WTC11 (cell line): Measurements from ENCODE around the gene ADM. TPM values are rescaled to one million over a fixed set of nuclear protein-coding genes. Genes with fewer than 3 reads are reported as not detected.
A peak's percentile ranks its signal among the peaks of the same experiment; 100 is the strongest.

Source experiments
- ATAC-seq: fragments of 200-7000 bp; cut with Tn5 transposase; 2 replicates; pipeline ENCODE4 v1.10.0; 2021; ENCODE audit warnings: mild to moderate bottlenecking, moderate library complexity
- CTCF ChIA-PET: fragments of 300-600 bp; sonication (Branson Sonifier 250); formaldehyde crosslinking; loops from one replicate; lab custom pipeline; 2021; ENCODE audit warnings: antibody characterized with exemption; lab: Charles Lee
- POLR2A ChIA-PET: fragments of 350-600 bp; sonication (Branson Sonifier 250); formaldehyde crosslinking; loops from one replicate; lab custom pipeline; 2021; ENCODE audit warnings: antibody characterized with exemption; lab: Charles Lee
- DNase-seq: peaks from one replicate; pipeline ENCODE4 v3.0.0; 2021; ENCODE audit warnings: low spot score
- H3K27ac Mint-ChIP-seq: 2 replicates; pipeline ENCODE4 v1.8.0; 2021; ENCODE audit warnings: mixed read lengths
- H3K27me3 Mint-ChIP-seq: 2 replicates; pipeline ENCODE4 v1.8.0; 2021; ENCODE audit warnings: low read depth, mild to moderate bottlenecking, moderate library complexity, mixed read lengths
- H3K36me3 Mint-ChIP-seq: 2 replicates; pipeline ENCODE4 v1.8.0; 2021; ENCODE audit warnings: mixed read lengths
- H3K4me1 Mint-ChIP-seq: 2 replicates; pipeline ENCODE4 v1.8.0; 2022; ENCODE audit warnings: mixed read lengths
- H3K4me3 Mint-ChIP-seq: 2 replicates; pipeline ENCODE4 v1.8.0; 2021; ENCODE audit warnings: mild to moderate bottlenecking, moderate library complexity, mixed read lengths
- H3K9me3 Mint-ChIP-seq: 2 replicates; pipeline ENCODE4 v1.8.0; 2021; ENCODE audit warnings: mixed read lengths
- ATF1 ChIP-seq: sonication (generic); formaldehyde crosslinking; IDR thresholded peaks from 2 replicates; pipeline ENCODE4 v1.8.1; 2023; ENCODE audit warnings: mild to moderate bottlenecking, moderate library complexity, missing genetic modification reagents
- FOXJ3 ChIP-seq: sonication (generic); formaldehyde crosslinking; IDR thresholded peaks from 2 replicates; pipeline ENCODE4 v1.9.0; 2021; ENCODE audit warnings: missing genetic modification reagents, mild to moderate bottlenecking, borderline replicate concordance
- IRF2 ChIP-seq: sonication (generic); formaldehyde crosslinking; IDR thresholded peaks from 2 replicates; pipeline ENCODE4 v1.8.0; 2022; ENCODE audit warnings: low read depth, missing genetic modification reagents, borderline replicate concordance
- KAT7 ChIP-seq: sonication (generic); formaldehyde crosslinking; IDR thresholded peaks from 2 replicates; pipeline ENCODE4 v1.8.1; 2023; ENCODE audit warnings: missing genetic modification reagents, mild to moderate bottlenecking, borderline replicate concordance
- NFATC4 ChIP-seq: fragments of 250-450 bp; sonication (Bioruptor Pico); IDR thresholded peaks from 2 replicates; pipeline ENCODE4 v1.9.0; 2021; ENCODE audit warnings: mild to moderate bottlenecking
- OVOL2 ChIP-seq: fragments of 250-450 bp; sonication (Bioruptor Pico); IDR thresholded peaks from 2 replicates; pipeline ENCODE4 v1.9.0; 2021; ENCODE audit warnings: mild to moderate bottlenecking, borderline replicate concordance
- SOX15 ChIP-seq: fragments of 250-450 bp; sonication (Bioruptor Pico); IDR thresholded peaks from 2 replicates; pipeline ENCODE4 v1.9.0; 2021; ENCODE audit warnings: mild to moderate bottlenecking
- SP1 ChIP-seq: sonication (generic); formaldehyde crosslinking; conservative IDR thresholded peaks from 2 replicates; pipeline ENCODE4 v1.8.1; 2022; ENCODE audit warnings: missing genetic modification reagents
- TEAD1 ChIP-seq: sonication (generic); formaldehyde crosslinking; IDR thresholded peaks from 2 replicates; pipeline ENCODE4 v1.8.0; 2022; ENCODE audit warnings: mild to moderate bottlenecking, missing genetic modification reagents
- TEAD4 ChIP-seq: sonication (generic); formaldehyde crosslinking; IDR thresholded peaks from 2 replicates; pipeline ENCODE4 v1.8.0; 2022; ENCODE audit warnings: mild to moderate bottlenecking, missing genetic modification reagents
- ZNF121 ChIP-seq: sonication (generic); formaldehyde crosslinking; IDR thresholded peaks from 2 replicates; pipeline ENCODE4 v1.8.0; 2023; ENCODE audit warnings: missing genetic modification reagents
- ZNF232 ChIP-seq: sonication (generic); formaldehyde crosslinking; IDR thresholded peaks from 2 replicates; pipeline ENCODE4 v1.8.0; 2022; ENCODE audit warnings: mild to moderate bottlenecking, missing genetic modification reagents
- ZNF263 ChIP-seq: sonication (generic); formaldehyde crosslinking; IDR thresholded peaks from 2 replicates; pipeline ENCODE4 v1.8.1; 2022; ENCODE audit warnings: low read depth, mild to moderate bottlenecking, moderate library complexity, missing genetic modification reagents
- ZNF396 ChIP-seq: fragments of 250-450 bp; sonication (Bioruptor Pico); IDR thresholded peaks from 2 replicates; pipeline ENCODE4 v1.8.0; 2021; ENCODE audit warnings: mild to moderate bottlenecking, moderate library complexity, borderline replicate concordance
- ZNF423 ChIP-seq: fragments of 250-450 bp; sonication (Bioruptor Pico); IDR thresholded peaks from 2 replicates; pipeline ENCODE4 v2.1.2; 2022; ENCODE audit warnings: mild to moderate bottlenecking, moderate library complexity
- total RNA-seq: library from RNA; stranded (reverse); gene quantifications from 3 replicates; pipeline ENCODE4 v1.2.3, GENCODE V29; 2021
- TF ChIP-seq, protein P1 (sequence below): fragments of 250-450 bp; sonication (Bioruptor Pico); conservative IDR thresholded peaks from 2 replicates; pipeline ENCODE4 v1.9.0; 2021; ENCODE audit warnings: mild to moderate bottlenecking
- TF ChIP-seq, protein P2 (sequence below): sonication (generic); formaldehyde crosslinking; IDR thresholded peaks from 2 replicates; pipeline ENCODE4 v1.8.1; 2023; ENCODE audit warnings: mild to moderate bottlenecking, missing genetic modification reagents, moderate library complexity
- TF ChIP-seq, protein P3 (sequence below): sonication (generic); formaldehyde crosslinking; IDR thresholded peaks from 2 replicates; pipeline ENCODE4 v1.8.0; 2022; ENCODE audit warnings: mild to moderate bottlenecking, missing genetic modification reagents
- TF ChIP-seq, protein P4 (sequence below): sonication (generic); formaldehyde crosslinking; IDR thresholded peaks from 2 replicates; pipeline ENCODE4 v1.8.1; 2022; ENCODE audit warnings: missing genetic modification reagents, borderline replicate concordance
- TF ChIP-seq, protein P5 (sequence below): sonication (generic); formaldehyde crosslinking; IDR thresholded peaks from 2 replicates; pipeline ENCODE4 v1.8.1; 2022; ENCODE audit warnings: mild to moderate bottlenecking, missing genetic modification reagents, moderate library complexity, borderline replicate concordance
- TF ChIP-seq, protein P6 (sequence below): fragments of 250-450 bp; sonication (Bioruptor Pico); IDR thresholded peaks from 2 replicates; pipeline ENCODE4 v1.8.0; 2021; ENCODE audit warnings: mild to moderate bottlenecking

ADM gene
- total RNA-seq, 1 experiment from 2014 or later, result 18.7 TPM

DNA sequence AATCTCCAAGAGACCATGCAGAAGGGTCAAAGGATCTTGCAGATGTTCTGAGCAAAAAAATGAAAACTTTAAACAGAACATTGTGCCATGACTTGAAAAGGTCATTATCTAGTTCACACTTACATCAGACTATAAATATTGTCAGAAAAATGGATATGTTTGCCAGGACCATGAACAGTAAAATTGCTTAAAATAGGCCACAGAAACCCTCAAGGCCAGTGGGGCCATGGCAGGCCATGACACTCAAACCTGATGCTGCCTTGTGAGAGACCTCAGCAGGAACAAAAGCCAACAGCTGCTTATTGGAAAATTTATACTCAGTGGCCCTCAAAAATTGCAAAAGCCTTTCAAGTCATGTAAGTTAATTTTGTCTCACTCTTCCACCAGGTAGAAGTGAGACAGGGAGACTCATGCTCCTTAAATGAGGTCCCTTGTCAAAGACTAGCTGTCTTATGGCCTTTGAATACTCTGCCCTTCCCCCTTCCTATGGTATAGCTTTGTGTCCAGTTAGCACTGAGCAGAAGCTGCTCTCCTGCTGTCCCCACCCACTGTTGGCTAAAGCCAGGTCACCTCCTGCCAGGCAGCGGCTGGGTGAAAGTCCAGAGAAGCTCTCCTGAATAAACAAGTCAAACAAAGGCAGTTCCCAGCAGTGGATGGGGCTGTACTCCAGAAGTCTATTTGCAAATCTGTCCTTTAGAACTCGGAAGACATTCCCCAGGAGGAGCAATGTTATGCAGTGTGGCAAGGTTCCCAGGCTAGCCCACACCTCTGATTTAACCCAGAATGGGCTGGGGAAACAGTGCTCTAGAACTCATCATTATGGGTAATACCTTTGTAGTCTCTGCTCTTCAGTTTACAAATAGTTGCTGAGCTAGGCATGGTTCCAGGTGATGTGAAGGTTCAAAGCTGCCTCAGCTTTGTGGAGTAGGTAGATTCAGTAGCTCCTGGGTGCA is 21.4 kb downstream of the ADM start:
- Mint-ChIP-seq H3K4me3 (no peak overlapping the region), H3K9me3 (peaks cover 7% of the 10 kb centered on the region), H3K4me1 (peaks cover 46% of the 10 kb centered on the region), H3K27me3 (no peaks in the 10 kb centered on the region), H3K36me3 (no peaks in the 10 kb centered on the region; the same call in 1 of the 2 replicates), H3K27ac (no peak overlapping the region)
- ATAC-seq, result no peak
- DNase-seq, result no peak
- TF ChIP-seq NFATC4, result no peak
- peak; percentile 83 for TF ChIP-seq ZNF423 (CRISPR knock-in tag)
- TF ChIP-seq, protein P1, sequence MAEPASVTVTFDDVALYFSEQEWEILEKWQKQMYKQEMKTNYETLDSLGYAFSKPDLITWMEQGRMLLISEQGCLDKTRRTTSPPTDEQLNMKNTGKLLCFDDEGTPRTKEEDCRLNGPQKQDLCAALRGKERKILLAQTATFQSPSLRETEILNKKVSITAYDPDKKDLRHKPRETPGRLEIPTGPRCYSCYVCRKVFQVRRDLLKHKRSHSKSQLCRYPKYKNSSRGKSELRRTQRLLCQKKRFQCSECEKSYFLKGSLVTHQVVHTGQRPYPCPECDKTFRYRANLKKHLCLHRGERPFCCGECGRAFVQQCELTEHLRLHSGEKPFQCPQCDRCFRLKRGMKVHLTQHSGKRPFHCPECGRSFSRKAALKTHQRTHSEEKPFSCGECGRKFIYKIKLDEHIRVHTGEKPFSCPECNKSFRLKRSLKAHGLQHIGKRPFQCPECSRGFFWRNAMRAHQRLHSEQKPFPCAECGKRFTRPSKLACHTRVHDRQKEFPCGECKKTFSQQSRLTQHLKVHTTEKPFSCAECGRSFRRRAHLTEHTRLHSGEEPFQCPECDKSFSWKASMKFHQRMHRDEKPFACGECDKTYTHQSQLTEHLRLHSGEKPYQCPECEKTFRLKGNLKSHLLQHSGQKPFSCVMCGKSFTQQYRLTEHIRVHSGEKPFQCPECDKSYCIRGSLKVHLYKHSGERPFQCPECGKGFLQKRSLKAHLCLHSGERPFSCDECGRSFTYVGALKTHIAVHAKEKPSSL, result no peak
- CTCF ChIA-PET, result interaction anchor here (0.5 to 5.1 kb wide), 4 partner anchors 16 to 61 kb away, joined by 3 to 36 read pairs (median 19); partner anchors contain the start of gene ADM
- POLR2A ChIA-PET, result no interaction called here

DNA sequence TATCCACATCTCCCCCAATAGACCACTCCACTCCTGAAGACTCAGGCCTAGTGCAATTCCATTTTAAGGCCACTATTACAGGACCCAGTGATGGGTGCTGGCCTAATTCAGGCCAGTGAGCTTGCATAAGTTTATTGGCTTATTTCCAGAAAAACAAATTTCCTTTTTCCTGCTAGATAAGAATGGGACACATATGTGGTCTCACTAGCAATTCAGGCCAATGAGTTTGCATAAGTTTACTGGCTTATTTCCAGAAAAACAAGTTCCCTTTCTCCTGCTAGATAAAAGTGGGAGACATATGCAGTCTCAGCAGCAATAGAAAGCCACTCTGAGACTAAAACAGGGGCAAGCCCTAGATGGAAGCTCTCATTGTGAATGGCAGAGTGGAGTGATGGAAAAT is 22.4 kb downstream of the ADM start:
- Mint-ChIP-seq H3K4me1 (peaks cover 46% of the 10 kb centered on the region), H3K9me3 (peaks cover 14% of the 10 kb centered on the region), H3K27me3 (no peaks in the 10 kb centered on the region), H3K4me3 (no peak overlapping the region), H3K27ac (no peak overlapping the region), H3K36me3 (peaks cover 8% of the 10 kb centered on the region)
- CTCF ChIA-PET, result interaction anchor here (0.6 to 5.1 kb wide), 3 partner anchors 21 to 415 kb away, joined by 3 to 36 read pairs (median 34); partner anchors contain the start of gene ADM
- POLR2A ChIA-PET, result no interaction called here
- no peak for TF ChIP-seq ZNF232
- no peak for TF ChIP-seq ZNF263 (CRISPR knock-in tag)
- no peak for TF ChIP-seq ZNF121 (CRISPR knock-in tag)
- TF ChIP-seq IRF2 (CRISPR knock-in tag), result no peak
- no peak for DNase-seq
- ATAC-seq, result no peak

DNA sequence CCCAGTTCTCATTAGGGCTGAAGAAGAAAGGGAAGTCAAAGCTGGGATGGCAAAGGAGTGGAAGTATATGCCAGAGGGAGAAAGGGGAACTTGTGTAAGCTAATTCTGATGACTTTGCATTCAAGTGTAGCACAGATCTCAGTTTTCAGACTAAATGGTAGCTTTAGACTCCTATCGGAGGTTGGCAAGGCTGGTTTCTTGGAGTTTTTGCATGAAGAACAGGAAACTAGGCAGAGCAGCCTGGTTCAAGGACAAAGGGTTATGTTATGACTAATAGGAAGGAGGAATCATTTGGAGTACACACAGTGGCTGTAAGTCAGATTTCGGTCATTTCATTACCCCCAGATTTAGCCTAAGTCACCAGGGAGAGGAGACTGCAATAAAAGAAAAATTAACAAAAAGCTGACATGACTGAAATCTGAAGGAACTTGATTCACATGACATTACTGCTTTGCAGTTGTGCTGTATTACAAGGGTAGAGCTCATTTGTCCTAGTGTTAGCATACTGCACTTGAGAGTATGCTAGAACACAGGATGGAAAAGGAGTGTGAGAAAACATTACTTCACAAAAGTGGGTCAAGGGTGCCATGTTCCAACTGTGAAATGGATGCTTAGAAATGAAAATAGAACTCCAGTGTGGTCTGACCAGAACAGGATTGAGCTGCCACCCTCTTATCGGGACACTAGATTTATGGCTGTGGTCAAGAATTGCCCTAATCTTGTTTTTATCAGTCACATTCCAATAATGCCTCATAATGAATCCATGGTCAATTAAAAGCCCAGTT is 23.6 kb downstream of the ADM start:
- no peak for DNase-seq
- H3K4me1 Mint-ChIP-seq, result peaks cover 33% of the 10 kb centered on the region
- H3K27me3 Mint-ChIP-seq, result no peaks in the 10 kb centered on the region
- ChIA-PET CTCF (interaction anchor here (0.8 to 0.9 kb wide), 3 partner anchors 24 to 721 kb away, joined by 3 read pairs; no protein-coding TSS in a partner anchor), POLR2A (no interaction called here)
- H3K36me3 Mint-ChIP-seq, result peaks cover 12% of the 10 kb centered on the region
- H3K27ac Mint-ChIP-seq, result no peak overlapping the region
- no peak for ATAC-seq
- peaks cover 17% of the 10 kb centered on the region for H3K9me3 Mint-ChIP-seq
- H3K4me3 Mint-ChIP-seq, result no peak overlapping the region
- TF ChIP-seq ATF1 (CRISPR knock-in tag), result no peak
- TF ChIP-seq, protein P2, sequence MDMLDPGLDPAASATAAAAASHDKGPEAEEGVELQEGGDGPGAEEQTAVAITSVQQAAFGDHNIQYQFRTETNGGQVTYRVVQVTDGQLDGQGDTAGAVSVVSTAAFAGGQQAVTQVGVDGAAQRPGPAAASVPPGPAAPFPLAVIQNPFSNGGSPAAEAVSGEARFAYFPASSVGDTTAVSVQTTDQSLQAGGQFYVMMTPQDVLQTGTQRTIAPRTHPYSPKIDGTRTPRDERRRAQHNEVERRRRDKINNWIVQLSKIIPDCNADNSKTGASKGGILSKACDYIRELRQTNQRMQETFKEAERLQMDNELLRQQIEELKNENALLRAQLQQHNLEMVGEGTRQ (CRISPR knock-in tag), result no peak
- no peak for TF ChIP-seq OVOL2 (CRISPR knock-in tag)
- TF ChIP-seq SP1, result no peak
- TF ChIP-seq KAT7 (CRISPR knock-in tag), result no peak
- TF ChIP-seq ZNF396 (CRISPR knock-in tag), result no peak
- TF ChIP-seq, protein P3, sequence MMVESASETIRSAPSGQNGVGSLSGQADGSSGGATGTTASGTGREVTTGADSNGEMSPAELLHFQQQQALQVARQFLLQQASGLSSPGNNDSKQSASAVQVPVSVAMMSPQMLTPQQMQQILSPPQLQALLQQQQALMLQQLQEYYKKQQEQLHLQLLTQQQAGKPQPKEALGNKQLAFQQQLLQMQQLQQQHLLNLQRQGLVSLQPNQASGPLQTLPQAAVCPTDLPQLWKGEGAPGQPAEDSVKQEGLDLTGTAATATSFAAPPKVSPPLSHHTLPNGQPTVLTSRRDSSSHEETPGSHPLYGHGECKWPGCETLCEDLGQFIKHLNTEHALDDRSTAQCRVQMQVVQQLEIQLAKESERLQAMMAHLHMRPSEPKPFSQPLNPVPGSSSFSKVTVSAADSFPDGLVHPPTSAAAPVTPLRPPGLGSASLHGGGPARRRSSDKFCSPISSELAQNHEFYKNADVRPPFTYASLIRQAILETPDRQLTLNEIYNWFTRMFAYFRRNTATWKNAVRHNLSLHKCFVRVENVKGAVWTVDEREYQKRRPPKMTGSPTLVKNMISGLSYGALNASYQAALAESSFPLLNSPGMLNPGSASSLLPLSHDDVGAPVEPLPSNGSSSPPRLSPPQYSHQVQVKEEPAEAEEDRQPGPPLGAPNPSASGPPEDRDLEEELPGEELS, result no peak
- no peak for TF ChIP-seq SOX15 (CRISPR knock-in tag)
- TF ChIP-seq, protein P4, sequence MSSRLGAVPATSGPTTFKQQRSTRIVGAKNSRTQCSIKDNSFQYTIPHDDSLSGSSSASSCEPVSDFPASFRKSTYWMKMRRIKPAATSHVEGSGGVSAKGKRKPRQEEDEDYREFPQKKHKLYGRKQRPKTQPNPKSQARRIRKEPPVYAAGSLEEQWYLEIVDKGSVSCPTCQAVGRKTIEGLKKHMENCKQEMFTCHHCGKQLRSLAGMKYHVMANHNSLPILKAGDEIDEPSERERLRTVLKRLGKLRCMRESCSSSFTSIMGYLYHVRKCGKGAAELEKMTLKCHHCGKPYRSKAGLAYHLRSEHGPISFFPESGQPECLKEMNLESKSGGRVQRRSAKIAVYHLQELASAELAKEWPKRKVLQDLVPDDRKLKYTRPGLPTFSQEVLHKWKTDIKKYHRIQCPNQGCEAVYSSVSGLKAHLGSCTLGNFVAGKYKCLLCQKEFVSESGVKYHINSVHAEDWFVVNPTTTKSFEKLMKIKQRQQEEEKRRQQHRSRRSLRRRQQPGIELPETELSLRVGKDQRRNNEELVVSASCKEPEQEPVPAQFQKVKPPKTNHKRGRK (CRISPR knock-in tag), result no peak
- TF ChIP-seq, protein P5, sequence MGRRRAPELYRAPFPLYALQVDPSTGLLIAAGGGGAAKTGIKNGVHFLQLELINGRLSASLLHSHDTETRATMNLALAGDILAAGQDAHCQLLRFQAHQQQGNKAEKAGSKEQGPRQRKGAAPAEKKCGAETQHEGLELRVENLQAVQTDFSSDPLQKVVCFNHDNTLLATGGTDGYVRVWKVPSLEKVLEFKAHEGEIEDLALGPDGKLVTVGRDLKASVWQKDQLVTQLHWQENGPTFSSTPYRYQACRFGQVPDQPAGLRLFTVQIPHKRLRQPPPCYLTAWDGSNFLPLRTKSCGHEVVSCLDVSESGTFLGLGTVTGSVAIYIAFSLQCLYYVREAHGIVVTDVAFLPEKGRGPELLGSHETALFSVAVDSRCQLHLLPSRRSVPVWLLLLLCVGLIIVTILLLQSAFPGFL, result no peak
- no peak for TF ChIP-seq FOXJ3 (CRISPR knock-in tag)
- no peak for TF ChIP-seq TEAD1
- TF ChIP-seq, protein P6, sequence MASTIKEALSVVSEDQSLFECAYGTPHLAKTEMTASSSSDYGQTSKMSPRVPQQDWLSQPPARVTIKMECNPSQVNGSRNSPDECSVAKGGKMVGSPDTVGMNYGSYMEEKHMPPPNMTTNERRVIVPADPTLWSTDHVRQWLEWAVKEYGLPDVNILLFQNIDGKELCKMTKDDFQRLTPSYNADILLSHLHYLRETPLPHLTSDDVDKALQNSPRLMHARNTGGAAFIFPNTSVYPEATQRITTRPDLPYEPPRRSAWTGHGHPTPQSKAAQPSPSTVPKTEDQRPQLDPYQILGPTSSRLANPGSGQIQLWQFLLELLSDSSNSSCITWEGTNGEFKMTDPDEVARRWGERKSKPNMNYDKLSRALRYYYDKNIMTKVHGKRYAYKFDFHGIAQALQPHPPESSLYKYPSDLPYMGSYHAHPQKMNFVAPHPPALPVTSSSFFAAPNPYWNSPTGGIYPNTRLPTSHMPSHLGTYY (CRISPR knock-in tag), result no peak
- no peak for TF ChIP-seq TEAD4 (CRISPR knock-in tag)
